Measurements from ENCODE around the gene HABP2.
A peak's percentile ranks its signal among the peaks of the same experiment; 100 is the strongest.

Gene HABP2

DNA sequence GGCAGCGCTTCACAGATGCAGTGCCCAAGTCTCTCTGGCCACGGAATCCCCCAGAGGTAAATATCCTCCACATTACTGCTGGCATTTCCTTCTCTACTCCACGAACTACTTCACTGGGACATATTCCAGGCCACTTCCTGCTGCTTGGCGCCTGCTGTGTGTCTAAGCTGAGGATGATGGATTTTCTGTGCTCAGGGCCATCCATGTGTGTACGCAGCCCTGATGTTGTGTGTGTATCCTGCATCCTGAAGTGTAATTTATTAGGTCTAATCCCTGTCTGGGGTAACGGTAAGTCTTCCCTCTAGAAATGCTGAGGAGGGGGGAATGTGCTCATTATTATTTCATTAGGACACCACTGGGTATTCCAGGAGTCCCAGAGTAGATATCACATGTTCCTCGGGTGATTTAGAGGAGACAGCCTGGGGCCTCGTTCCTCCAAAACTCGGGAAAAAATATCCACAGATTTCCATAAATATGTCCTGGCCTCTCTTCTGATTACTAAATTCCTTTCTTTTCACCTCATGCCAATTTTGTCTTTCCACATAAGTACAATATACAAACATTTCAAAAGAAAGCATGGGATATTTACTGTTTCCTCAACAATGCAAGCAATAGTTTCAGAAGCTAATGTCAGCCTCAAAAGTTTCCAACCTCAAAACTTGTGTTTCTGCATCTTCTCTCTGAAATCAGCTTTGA is 25.5 kb upstream of the HABP2 start:
- no peak for DNase-seq

GRCh38 chr10:113528876-113529275 is 24.0 kb upstream of the HABP2 start:
- no peak for DNase-seq

DNA sequence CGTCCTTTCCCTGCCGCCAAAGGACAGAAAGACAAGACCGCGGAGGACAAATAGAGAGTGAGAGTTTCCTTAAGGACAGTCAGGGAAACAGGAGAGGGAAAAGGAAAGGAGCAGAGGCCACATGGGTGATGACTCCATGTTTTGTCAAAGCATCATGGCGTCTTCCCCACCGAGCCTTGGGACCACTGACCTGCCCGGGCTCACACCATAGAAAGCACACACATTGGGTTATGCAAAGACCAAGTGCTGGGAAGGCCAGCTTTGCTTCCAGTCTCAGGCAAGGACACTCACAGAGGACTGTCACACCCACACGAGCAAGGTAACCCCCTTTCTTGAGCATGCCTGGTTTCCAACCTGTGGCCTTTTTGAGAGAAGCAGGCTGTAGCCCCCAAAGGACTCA is 23.3 kb upstream of the HABP2 start:
- DNase-seq = no peak

- no peak for DNase-seq
Measured at GRCh38 chr10:113530476-113530875, 22.4 kb upstream of the HABP2 start.

DNA sequence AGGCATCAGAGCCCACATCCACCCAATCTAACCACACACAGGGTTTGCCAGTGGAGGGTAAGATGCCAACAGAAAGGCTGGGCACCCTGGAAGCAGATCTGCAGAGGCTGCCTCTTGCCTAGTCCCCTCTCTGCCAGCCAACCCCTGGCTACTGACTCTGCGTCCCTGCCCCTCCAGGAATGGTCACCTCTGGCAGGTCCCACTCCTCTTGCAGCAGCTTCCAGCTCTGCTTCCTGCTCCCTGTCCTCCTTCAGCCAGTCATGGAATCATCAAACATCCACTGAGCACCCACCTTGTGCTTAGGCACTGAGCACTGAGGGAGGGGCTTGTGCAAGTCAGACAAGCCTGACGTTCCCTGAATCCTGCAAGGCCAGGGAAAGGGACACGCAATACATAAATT is 20.1 kb upstream of the HABP2 start:
- no peak for DNase-seq

DNA sequence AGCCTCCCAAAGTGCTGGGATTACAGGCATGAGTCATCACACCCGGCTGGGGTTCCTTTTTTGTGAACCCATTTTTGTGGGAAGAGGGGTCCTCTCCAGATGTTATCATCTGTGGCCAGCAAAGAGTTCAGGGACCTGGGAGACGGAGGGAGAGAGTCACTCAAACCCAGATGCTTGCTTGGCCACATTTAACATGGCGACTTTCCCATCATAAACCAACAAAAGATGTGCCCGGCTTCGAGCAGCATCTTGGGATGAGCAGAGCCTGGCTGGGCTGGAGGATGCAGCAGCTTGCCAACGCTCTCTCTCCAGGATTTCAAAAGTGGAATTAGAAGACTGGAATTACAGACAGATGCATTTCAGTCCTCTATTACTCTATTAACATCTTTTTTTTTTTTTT is 19.1 kb upstream of the HABP2 start:
- no peak for DNase-seq

GRCh38 chr10:113534423-113534822 is 18.4 kb upstream of the HABP2 start:
- DNase-seq = no peak

- no peak for DNase-seq
Measured at GRCh38 chr10:113537672-113538071, 15.2 kb upstream of the HABP2 start.

DNA sequence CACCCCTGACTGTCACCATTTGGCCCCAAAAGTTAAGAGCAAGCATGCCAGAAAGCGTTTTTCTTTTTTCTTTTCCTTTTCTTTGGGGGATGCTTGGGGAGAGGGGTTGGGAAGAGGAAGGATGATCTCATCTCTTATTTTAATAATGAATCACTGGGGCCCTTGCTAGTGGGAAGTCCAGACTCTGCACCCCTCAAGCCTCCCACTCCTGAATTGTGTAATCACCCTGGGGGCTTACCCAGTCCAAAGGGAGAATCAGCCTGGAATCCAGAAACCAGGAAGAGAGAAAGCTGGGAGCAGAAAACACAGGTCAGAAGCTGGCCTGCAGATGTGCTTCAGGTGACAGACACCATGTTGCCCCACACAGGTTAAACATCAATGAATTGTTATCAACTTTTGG is 14.7 kb upstream of the HABP2 start:
- DNase-seq = peak; percentile 85 to 94

DNA sequence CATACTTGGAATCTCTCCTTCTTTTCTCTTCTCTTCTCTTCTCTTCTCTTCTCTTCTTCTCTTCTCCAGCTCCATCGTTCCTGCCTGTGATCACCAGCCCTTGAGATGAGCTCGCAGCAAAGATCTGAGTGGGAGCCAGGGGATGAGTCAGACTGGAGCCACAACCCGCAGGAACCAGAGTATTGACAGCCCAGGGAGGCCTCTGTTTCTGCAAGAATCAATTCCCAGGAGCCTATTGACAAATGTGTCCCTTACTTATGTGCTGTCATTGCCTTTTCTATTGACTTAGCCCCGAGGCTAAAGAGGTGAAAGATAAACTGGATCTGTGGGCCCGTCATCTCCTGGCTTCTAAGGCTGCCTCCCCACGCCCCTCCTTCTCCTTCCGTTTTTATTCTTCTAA is 13.1 kb upstream of the HABP2 start:
- peak; percentile 74 to 80 for DNase-seq

DNA sequence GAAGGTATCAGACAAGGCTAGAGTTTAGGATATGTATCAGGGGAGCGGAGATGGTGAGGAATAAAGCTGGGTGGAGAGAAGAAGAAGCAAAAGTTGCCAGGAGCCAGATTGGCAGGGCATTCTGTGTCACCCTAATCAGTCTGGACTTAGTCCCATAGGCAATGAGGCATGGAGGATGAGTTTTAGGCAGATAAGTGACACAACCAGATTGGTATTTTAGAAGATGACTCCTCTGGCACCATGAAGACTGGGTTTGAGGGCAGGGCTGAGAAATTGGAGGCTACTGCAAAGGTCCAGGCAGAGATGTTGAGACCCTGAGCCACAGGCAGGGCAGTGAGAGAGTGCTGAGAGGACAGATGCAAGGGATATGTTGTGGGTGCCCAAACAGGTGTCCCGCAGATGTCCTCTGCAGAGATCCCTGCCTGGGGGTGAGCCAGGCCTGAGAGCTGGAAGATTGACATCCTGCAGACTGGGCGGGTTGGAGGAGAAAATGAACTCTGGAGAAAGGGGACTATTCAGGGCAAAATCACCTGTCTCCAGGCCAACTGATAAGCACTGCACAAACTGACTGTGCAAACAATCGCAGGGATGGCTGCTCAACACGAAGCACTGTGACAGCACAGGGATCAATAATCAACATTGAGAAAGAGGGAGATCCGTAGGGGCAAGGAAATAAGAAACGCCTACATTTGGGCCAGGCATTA is 11.9 kb upstream of the HABP2 start:
- DNase-seq = no peak

GRCh38 chr10:113541549-113541927 is 11.3 kb upstream of the HABP2 start:
- DNase-seq = peak in 1 of 2 donors; percentile 60

DNA sequence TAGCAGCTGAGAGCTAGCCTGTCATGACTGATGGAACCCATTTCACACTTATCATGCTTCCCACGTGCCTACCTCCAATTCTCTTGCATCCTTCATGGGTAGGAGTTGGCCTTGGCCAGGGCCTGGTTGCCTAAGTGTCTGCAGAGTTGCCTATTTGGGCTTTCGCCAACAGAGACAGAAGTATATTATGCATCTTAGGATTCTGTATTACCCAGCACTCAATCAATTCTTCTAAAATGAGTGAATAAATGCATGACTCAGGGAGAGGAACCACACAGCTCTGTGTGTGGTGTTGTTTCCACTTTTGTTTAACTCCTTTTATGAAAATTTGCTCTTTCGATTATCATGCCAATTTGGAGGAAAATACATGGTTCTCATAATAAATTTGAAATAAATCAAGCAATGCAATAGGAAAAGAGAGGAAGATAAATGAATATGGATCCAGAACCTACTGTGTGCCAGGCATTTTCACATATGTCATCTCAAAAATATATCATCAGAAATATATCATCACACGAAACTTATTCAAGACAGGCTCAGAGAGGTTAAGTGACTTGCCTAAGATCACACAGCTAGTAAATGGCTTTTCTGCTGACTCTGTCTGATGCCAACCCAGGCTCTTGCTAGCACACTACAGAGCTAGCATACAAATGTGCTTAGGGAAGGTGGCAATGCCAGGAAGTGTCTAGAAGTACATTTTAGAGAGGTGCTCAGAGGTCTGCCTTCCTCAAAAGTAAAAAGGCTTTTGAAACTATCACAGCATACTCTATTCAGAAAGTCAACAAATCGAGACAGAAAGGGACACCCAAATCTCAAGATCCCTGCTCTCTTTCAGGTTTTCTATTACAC is 9.5 kb upstream of the HABP2 start:
- DNase-seq = no peak

DNA sequence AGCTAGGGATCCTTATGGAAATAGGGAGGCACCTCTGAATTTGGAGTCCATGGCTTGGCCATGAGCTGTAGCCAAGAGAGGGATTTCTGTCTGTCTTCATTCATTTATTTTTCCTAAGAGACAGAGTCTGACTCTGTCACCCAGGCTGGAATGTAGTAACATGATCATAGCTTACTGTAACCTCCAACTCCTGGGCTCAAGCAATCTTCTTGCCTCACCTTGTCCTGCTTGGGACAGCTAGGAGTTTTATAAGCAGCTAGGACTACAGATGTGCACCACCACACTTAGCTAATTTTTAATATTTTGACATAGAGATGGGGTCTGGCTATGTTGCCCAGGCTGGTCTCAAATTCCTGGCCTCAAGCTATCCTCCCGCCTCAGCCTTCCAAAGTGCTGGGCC is 8.5 kb upstream of the HABP2 start:
- no peak for DNase-seq

DNA sequence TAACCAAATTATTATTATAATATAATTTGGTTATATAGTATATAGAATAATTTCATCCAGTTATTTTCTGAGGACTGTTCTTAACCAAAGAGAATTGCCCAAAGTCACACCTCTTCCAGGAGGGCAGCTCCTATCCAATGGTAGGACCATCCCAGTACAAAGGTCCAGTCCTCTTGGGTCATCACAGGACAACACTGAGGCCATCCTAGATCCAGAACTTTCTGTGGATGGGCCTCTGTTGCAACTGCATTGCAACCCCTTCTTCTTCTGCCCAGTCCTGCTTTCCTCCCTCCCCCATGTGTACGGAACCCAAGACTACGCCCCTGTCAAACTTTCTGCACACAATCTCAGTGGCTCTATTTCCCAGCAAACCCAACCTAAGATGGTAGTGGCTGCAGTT is 5.4 kb upstream of the HABP2 start:
- no peak for DNase-seq

DNA sequence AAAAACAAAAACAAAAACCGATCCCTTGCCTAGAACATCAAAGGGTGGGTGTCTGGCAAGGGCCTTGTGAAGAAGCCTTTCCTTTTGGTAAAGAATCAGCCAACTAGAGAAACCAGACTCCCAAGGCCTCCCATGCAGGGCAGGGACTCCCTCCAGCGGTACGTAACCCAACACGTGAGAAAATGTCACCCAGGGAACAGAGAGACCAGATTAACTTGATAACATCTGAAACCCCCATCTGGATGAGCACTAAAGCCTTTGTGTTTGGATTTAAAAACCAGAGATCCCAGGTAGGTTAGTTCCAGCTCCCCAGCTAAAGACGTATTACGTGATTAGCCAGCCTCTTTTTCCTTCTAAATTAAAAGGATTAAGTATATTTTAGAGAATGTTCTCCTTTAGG is 3.0 kb upstream of the HABP2 start:
- DNase-seq = no peak

GRCh38 chr10:113550365-113550764 is 2.5 kb upstream of the HABP2 start:
- DNase-seq = peak; percentile 29 to 32

DNA sequence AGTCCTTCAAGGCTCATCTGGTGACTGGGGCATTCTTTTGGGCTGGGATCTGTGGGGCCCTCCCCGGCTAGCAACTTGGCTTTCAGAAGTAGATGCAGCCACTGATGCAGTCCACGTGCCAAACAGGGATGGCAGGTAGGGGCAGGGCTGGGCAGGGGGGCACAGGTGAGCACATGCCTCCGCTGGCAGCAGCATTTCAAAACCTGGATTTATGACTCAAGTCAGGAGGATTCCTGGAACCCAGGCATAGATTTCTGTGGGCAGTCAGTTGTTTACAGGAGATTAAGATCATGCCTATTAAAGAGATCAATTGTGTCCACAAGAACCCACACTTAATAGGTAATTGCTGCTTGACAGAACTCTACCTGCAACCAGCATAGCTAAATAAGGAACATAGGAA is 839 bp upstream of the HABP2 start:
- DNase-seq = no peak

DNA sequence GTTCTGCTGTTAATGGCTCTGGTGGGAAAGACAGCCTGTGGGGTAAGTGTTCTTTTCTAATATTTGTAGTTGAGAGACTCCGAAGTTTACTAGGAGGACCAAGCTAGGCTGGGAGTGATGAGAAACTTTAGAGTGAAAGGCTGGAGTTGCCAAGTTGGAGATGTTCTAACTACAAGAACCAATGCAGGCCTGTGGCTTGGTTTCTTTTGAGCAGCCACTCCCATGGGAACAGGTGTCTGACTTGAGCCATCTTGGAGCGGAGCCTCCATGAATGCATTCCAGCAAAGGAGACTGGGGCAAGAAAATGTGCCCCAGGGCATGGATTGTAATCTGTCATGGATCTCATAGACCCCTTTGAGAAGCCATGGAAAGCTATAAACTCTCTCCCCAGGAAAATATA is 296 bp downstream of the HABP2 start:
- DNase-seq = no peak

DNA sequence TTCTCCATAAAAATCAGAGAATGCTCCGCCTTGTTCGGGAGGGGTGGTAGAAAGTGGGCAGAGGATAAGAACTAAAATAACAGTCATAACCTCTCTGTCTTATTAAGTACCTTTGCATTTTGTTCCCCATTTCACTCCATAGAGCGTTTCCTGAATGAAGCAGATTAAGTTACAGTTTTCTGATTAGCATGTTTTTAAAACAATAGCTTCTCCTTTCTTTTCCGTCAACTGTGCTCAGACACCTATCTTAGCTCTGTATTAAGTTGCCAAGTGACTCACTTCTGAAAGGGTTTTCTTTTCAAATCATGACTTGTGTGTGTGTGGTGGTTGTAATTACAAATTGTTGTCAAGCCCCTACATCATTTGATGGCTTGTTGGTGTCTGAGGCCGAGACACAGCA is 1.4 kb downstream of the HABP2 start:
- peak in 1 of 2 donors; percentile 15 for DNase-seq

DNA sequence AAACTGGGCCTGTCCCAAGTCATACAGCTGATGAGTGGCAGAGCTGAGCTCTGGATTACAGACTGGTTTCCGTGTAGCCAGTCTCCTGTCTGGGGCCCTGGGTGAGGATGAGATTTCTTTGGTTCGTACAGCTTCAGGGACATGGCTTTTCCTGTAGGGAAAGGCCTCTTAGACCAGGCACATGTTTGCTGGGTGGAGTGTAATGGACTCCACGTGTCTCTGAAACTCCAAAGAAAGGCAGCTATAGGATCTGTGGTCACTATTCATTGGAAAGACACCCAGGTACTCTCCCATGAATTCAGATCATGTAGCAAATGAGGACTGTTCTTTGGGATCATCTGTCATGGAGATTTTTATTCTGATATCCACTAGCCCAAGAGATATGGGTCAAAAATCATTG is 2.4 kb downstream of the HABP2 start:
- no peak for DNase-seq

DNA sequence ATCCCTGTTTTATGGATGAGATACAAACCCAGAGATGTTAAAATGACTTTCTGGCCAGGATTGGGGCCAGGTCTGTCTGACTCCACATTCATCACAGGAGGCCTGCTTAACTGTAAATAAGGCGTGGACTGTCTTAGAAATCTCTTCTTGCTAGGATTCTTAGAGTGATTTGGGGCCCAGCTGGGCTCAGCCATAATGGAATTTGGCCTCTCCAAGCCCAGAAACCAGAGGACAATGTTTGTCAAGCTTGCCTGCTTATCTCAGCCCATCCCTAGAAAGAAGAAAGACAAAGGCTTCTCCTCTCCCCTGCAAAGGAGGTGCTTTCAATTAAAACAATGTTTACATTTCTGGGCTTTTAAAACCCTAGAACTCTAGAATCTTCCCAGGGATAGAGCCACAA is 2.9 kb downstream of the HABP2 start:
- no peak for DNase-seq

DNA sequence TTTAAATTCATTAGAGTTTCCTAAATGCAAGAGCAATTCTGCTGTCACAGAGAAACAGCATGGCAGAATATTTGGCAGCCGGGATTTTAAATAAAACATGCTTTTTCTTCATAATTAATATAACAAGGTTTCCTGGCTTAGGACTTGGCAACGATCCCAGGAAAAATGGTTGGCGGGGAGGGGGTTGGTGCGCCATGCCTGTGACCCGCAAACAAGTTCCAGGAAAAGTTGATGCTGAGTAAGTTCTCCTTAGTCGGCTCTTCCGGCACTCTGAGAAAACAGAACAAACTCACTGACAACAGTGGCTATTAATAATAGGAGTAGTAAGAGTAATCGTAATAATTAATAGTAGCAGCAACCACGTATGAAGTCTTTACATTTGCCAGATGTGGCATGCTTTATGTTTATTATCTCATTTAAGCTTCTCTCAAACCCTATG is 4.6 kb downstream of the HABP2 start:
- peak; percentile 21 to 48 for DNase-seq

DNA sequence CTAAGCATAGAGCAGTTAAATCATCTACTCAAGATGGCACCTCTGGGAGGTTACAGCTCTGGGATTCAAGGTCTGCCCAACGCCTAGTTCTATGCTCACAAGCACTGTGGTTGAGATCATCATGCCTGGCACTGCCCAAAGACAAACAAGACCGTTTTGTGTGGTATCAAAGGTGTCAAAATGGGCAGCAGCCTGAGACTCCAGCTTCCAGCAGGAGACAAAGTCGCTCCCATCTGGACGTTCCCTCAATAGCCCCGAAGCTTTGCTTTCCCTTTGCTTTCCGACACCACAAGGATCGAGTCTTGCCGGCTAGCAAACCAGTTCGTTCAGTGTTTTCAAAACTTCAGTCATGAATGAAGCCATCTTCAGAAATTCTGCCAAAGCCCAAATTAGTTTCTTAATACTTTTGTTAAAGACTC is 5.1 kb downstream of the HABP2 start:
- DNase-seq = no peak

Measured in inflammatory macrophage treated with lipopolysaccharide for 1 hour (primary cell).